ENCODE results near the gene FGF6. TPM values are rescaled to one million over a fixed set of nuclear protein-coding genes. Genes with fewer than 3 reads are reported as not detected.

The FGF6 gene
- polyA plus RNA-seq, 1 donor (not counting 4 experiments of a cell fraction or from before 2014, with no cell fraction given), result not detected

GRCh38 chr12:4486049-4486699, 40.6 kb upstream of the FGF6 start:
- FAIRE-seq (no peak), DNase-seq (ENCODE audit: low read depth, low spot score) (no peak)
- peaks cover 0 to 12% of the 10 kb centered on the region in 2 experiments for H3K36me3 ChIP-seq (ENCODE audit: control insufficient read depth in 2 of 2, extremely low read depth in 1 of 2, insufficient read depth in 2 of 2, low read length in 2 of 2)
- H3K4me2 ChIP-seq (ENCODE audit: control insufficient read depth, extremely low read depth, insufficient read depth, low read depth, low read length), result no peak overlapping the region
- no peak overlapping the region for H2AFZ ChIP-seq (ENCODE audit: control insufficient read depth, low read length)
- no peaks in the 10 kb centered on the region for H3K79me2 ChIP-seq (ENCODE audit: control insufficient read depth, insufficient read depth, low read length)
- H3K27ac ChIP-seq (ENCODE audit: control insufficient read depth, insufficient read depth, low read length), result no peak overlapping the region
- H3K9me3 ChIP-seq (ENCODE audit: control insufficient read depth, low read depth, low read length), result no peaks in the 10 kb centered on the region
- H3K4me1 ChIP-seq (ENCODE audit: control insufficient read depth, extremely low read depth, insufficient read depth, low read length), result peaks cover 25% of the 10 kb centered on the region
- no peaks in the 10 kb centered on the region for H4K20me1 ChIP-seq (ENCODE audit: control insufficient read depth, extremely low read depth, insufficient read depth, low read length)
- H3K4me3 ChIP-seq (ENCODE audit: control insufficient read depth in 2 of 3, extremely low read depth in 1 of 3, insufficient read depth in 2 of 3, low read depth in 1 of 3, low read length in 3 of 3), result no peak overlapping the region
- dilution Hi-C loops (cut with MboI; ENCODE audit: extremely low pct_ligation_motif_present, low sequenced_read_pairs), result no loop called here
- H3K9me1 ChIP-seq (ENCODE audit: control insufficient read depth, extremely low read depth, insufficient read depth, low read length), result no peaks in the 10 kb centered on the region
- no peak overlapping the region for H3K9ac ChIP-seq (ENCODE audit: control insufficient read depth, extremely low read depth, insufficient read depth, low read length)
- H3K27me3 ChIP-seq (ENCODE audit: control insufficient read depth, extremely low read depth, insufficient read depth, low read length), result no peaks in the 10 kb centered on the region
- TF ChIP-seq EZH2 (IDR thresholded peaks at IDR 0.05; ENCODE audit: low read length), result no peak
- no peak for TF ChIP-seq CTCF (optimal IDR thresholded peaks at IDR 0.05 in 1 of 3, IDR thresholded peaks at IDR 0.05 in 1 of 3, conservative IDR thresholded peaks at IDR 0.05 in 1 of 3; ENCODE audit: extremely low read depth in 1 of 3, insufficient read depth in 2 of 3, low read length in 3 of 3)

GRCh38 chr12:4483885-4484823, 38.5 kb upstream of the FGF6 start:
- Histone ChIP-seq H3K36me3 (ENCODE audit: control insufficient read depth in 2 of 2, extremely low read depth in 1 of 2, insufficient read depth in 2 of 2, low read length in 2 of 2) (peaks cover 0 to 10% of the 10 kb centered on the region in 2 experiments), H3K27me3 (ENCODE audit: control insufficient read depth, extremely low read depth, insufficient read depth, low read length) (no peaks in the 10 kb centered on the region), H2AFZ (ENCODE audit: control insufficient read depth, low read length) (peak overlapping the region; percentile 4), H3K27ac (ENCODE audit: control insufficient read depth, insufficient read depth, low read length) (peak overlapping the region; percentile 41), H4K20me1 (ENCODE audit: control insufficient read depth, extremely low read depth, insufficient read depth, low read length) (no peaks in the 10 kb centered on the region), H3K9me3 (ENCODE audit: control insufficient read depth, low read depth, low read length) (no peaks in the 10 kb centered on the region), H3K9me1 (ENCODE audit: control insufficient read depth, extremely low read depth, insufficient read depth, low read length) (no peaks in the 10 kb centered on the region), H3K4me2 (ENCODE audit: control insufficient read depth, extremely low read depth, insufficient read depth, low read depth, low read length) (peak overlapping the region; percentile 44), H3K4me3 (ENCODE audit: control insufficient read depth in 2 of 3, extremely low read depth in 1 of 3, insufficient read depth in 2 of 3, low read depth in 1 of 3, low read length in 3 of 3) (no peak overlapping the region), H3K4me1 (ENCODE audit: control insufficient read depth, extremely low read depth, insufficient read depth, low read length) (peaks cover 25% of the 10 kb centered on the region), H3K79me2 (ENCODE audit: control insufficient read depth, insufficient read depth, low read length) (no peaks in the 10 kb centered on the region), H3K9ac (ENCODE audit: control insufficient read depth, extremely low read depth, insufficient read depth, low read length) (no peak overlapping the region)
- no peak for TF ChIP-seq EZH2 (IDR thresholded peaks at IDR 0.05; ENCODE audit: low read length)
- no peak for TF ChIP-seq CTCF (optimal IDR thresholded peaks at IDR 0.05 in 1 of 3, IDR thresholded peaks at IDR 0.05 in 1 of 3, conservative IDR thresholded peaks at IDR 0.05 in 1 of 3; ENCODE audit: extremely low read depth in 1 of 3, insufficient read depth in 2 of 3, low read length in 3 of 3)
- peak; percentile 25 for DNase-seq (ENCODE audit: low read depth, low spot score)
- dilution Hi-C loops (cut with MboI; ENCODE audit: extremely low pct_ligation_motif_present, low sequenced_read_pairs), result no loop called here
- peak; percentile 72 for FAIRE-seq
